ENCODE measurements around the gene SPATC1L. TPM values are rescaled to one million over a fixed set of nuclear protein-coding genes. Genes with fewer than 3 reads are reported as not detected.

Gene SPATC1L
- total RNA-seq, 2 donors from 2014 or later: 2.6 to 12.9 TPM

DNA sequence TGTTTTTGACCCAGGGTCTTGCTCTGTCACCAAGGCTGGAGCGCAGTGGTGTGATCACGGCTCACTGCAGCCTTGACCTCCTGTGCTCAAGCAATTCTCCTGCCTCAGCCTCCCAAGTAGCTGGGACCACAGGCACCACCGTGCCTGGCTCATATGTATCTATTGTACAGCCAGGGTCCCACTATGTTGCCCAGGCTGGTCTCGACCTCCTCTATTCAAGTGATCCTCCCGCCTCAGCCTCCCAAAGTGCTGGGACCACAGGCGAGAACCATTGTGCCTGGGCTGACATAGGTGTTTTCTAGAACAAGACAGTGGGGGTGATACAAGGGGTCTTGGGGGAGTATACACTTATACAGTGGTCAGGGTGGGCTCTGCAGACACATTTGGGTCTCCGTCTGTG lies 46.4 kb downstream of the SPATC1L start:
- H3K36me3 Mint-ChIP-seq (ENCODE audit: insufficient read depth in 2 of 2): no peaks in the 10 kb centered on the region
- ATAC-seq (replicated peaks in 1 of 2) (no peak), DNase-seq (no peak)
- no peak overlapping the region for H3K4me3 Mint-ChIP-seq
- H3K27me3 Mint-ChIP-seq (ENCODE audit: low read depth): peaks cover 10% of the 10 kb centered on the region
- H3K9me3 Mint-ChIP-seq: no peaks in the 10 kb centered on the region
- H3K27ac Mint-ChIP-seq: no peak overlapping the region
- no peaks in the 10 kb centered on the region for H3K4me1 Mint-ChIP-seq (ENCODE audit: low read depth)

DNA sequence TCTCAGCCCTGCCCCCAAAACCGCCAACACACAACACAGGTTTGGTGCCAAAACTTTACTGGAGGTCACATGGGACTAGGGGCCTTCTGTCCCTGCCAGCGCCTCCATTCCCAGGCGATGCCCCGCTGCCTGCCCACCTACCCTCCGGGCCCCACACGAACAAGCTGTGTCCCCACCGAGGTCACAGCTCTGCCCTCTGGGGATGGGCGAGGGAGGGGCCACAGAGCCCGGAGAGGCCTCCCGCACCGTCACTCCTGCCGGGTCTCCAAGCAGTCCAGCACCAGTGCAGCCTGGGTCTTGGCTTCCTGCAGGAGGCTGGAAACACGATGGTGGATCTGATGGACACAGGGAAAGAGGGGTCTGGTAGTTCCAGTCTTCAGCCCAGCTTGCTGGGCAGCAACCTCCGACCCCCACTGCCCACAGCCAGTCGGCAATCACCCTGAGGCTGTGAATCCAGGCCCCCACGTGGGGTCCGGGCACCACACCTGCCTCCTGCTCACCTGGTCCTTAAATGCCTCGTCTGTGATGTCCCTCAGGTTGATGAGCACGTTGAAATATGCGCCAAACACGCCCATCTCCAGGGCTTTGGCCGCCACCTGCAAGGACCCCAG lies 47.4 kb downstream of the SPATC1L start:
- Mint-ChIP-seq H3K4me1 (ENCODE audit: low read depth) (no peaks in the 10 kb centered on the region), H3K27ac (no peak overlapping the region), H3K27me3 (ENCODE audit: low read depth) (peaks cover 10% of the 10 kb centered on the region), H3K9me3 (no peaks in the 10 kb centered on the region), H3K4me3 (no peak overlapping the region), H3K36me3 (ENCODE audit: insufficient read depth in 2 of 2) (no peaks in the 10 kb centered on the region)
- no peak for ATAC-seq (replicated peaks in 1 of 2)
- no peak for DNase-seq

DNA sequence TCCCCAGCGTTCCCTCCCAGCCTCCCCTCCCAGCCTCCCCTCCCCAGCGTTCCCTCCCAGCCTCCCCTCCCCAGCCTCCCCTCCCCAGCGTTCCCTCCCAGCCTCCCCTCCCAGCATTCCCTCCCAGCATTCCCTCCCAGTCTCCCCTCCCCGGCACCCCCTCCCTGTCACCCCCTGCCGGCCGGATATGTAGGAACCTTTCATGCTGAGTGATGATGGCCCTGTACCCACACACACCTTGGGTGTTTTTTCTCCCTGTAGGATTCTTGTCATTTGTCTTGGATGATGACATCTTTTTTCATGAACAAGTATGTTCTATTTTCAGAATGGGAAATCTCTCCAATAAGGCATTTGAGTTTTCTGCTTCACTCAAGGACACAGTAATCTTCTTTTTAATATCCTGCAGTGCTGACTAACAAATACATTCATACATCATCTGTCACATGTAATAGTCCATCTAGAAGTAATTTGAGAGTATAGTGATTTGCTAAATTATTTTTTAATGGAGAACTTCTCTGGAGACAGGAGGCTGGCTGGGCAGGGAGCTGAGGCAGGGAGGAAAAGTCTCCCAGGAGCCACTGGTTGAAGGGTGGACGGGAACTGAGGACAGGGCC lies 48.4 kb downstream of the SPATC1L start:
- ATAC-seq (replicated peaks in 1 of 2) (no peak), DNase-seq (no peak)
- H3K4me1 Mint-ChIP-seq (ENCODE audit: low read depth): no peaks in the 10 kb centered on the region
- H3K4me3 Mint-ChIP-seq: no peak overlapping the region
- H3K36me3 Mint-ChIP-seq (ENCODE audit: insufficient read depth in 2 of 2): no peaks in the 10 kb centered on the region
- H3K27ac Mint-ChIP-seq: no peak overlapping the region
- H3K27me3 Mint-ChIP-seq (ENCODE audit: low read depth): peaks cover 10% of the 10 kb centered on the region
- H3K9me3 Mint-ChIP-seq: no peaks in the 10 kb centered on the region

DNA sequence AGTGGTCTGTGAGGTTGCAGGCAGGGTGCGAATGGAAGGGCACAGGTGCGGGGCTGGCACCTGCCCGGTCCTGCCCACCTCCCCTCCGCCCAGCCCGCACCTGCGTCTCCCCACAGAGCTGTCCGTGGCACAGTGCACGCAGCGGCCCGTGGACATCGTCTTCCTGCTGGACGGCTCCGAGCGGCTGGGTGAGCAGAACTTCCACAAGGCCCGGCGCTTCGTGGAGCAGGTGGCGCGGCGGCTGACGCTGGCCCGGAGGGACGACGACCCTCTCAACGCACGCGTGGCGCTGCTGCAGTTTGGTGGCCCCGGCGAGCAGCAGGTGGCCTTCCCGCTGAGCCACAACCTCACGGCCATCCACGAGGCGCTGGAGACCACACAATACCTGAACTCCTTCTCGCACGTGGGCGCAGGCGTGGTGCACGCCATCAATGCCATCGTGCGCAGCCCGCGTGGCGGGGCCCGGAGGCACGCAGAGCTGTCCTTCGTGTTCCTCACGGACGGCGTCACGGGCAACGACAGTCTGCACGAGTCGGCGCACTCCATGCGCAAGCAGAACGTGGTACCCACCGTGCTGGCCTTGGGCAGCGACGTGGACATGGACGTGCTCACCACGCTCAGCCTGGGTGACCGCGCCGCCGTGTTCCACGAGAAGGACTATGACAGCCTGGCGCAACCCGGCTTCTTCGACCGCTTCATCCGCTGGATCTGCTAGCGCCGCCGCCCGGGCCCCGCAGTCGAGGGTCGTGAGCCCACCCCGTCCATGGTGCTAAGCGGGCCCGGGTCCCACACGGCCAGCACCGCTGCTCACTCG lies 52.2 kb downstream of the SPATC1L start:
- no peak for ATAC-seq (replicated peaks in 1 of 2)

DNA sequence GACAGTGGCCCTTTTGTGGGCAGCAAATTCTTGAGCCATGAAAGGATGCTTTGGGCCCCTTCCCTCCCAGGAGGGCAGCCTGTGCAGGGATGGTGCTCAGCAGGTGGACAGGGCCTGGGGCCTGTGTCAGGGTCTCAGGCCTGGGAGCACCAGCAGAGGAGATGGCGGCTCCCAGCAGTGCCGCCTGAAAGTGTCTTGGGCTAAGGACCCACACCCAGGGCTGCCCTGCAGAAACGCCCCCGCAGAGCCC lies 52.7 kb downstream of the SPATC1L start:
- H3K4me3 Mint-ChIP-seq: no peak overlapping the region
- DNase-seq (no peak), ATAC-seq (replicated peaks in 1 of 2) (no peak)
- no peaks in the 10 kb centered on the region for H3K36me3 Mint-ChIP-seq (ENCODE audit: insufficient read depth in 2 of 2)
- H3K4me1 Mint-ChIP-seq (ENCODE audit: low read depth): no peaks in the 10 kb centered on the region
- H3K27me3 Mint-ChIP-seq (ENCODE audit: low read depth): no peaks in the 10 kb centered on the region
- H3K9me3 Mint-ChIP-seq: no peaks in the 10 kb centered on the region
- H3K27ac Mint-ChIP-seq: no peak overlapping the region

More for the DNA sequence above, 52.2 kb downstream of the SPATC1L start:
- Mint-ChIP-seq H3K36me3 (ENCODE audit: insufficient read depth in 2 of 2) (no peaks in the 10 kb centered on the region), H3K4me3 (no peak overlapping the region), H3K27me3 (ENCODE audit: low read depth) (no peaks in the 10 kb centered on the region), H3K9me3 (no peaks in the 10 kb centered on the region), H3K4me1 (ENCODE audit: low read depth) (no peaks in the 10 kb centered on the region), H3K27ac (no peak overlapping the region)
- no peak for DNase-seq

DNA sequence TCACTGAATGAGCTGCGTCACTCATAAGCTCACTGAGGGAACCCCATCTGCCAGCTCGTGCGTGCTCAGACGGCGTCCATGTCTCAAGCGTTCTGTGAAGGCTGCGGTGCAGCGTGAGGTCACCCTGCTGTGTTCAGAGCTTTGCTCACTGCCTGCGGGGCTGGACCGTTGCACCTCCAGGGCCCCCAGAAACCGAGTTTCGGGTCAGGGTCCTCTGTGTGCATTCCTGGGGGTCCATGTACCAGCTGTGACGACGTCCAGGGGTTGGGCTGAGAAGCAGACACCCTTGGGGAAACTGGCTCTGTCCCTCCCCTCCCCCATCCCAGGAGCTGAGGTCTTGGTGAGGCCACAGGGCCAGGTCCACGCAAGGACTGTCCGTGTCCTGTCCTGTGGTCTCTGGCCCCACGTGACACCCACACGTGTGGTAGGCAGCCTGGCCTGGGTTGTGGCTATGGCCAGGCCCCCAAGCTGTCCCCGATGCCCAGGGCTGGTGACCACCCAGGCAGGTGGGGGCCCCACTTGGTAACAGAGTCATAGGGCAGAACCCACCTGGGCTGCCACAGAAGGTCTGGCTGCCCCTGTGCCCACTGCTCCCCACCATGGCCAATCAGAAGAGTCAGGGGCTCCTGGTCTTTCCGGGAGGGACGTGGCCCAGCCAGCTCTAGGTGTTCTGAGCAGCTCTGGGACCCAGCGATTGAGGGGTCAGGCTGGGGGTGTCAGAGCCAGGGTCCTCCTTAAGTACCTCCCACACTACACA lies 53.2 kb downstream of the SPATC1L start:
- H3K27me3 Mint-ChIP-seq (ENCODE audit: low read depth): no peaks in the 10 kb centered on the region
- no peak for DNase-seq
- H3K27ac Mint-ChIP-seq: no peak overlapping the region
- H3K4me1 Mint-ChIP-seq (ENCODE audit: low read depth): no peaks in the 10 kb centered on the region
- no peaks in the 10 kb centered on the region for H3K9me3 Mint-ChIP-seq
- H3K36me3 Mint-ChIP-seq (ENCODE audit: insufficient read depth in 2 of 2): no peaks in the 10 kb centered on the region
- no peak for ATAC-seq (replicated peaks in 1 of 2)
- no peak overlapping the region for H3K4me3 Mint-ChIP-seq

DNA sequence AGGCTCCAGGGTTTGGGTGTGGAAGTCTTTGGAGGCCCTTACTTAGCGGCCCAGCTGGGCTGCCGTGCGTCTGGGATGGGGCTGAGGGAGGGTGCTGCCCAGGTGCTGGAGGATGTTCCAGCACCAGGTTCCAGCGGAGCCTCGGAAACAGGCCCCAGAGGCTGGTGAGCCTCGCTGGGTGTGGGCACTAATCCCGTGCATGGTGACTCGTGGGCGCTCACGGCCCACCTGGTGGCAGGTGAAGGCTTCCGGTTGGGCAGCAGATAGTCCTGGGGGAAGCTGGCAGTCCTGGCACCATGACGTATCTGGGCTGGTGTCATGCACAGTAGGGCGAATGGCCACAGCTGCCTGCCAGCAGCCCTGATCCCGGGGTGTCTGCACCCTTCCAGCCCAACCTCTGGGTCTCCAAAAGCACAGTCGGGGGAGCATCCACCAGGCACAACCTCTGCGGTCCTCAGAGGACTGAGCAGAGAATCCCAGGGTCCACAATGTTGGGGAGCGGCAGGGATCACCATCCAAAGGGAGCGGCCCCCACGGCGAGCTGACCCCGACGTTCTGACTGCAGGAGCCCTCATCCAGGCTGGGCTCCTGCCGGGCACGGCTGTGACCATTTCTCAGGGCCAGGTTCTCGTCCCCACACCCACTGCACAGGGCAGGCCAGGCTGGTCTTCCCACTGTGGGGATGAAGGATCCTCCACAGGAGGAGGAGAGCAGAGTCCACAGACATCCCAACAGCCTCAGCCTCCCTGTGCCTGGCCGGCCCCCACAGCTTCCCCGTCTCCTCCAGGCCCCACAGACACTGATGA lies 54.2 kb downstream of the SPATC1L start:
- Mint-ChIP-seq H3K36me3 (ENCODE audit: insufficient read depth in 2 of 2) (no peaks in the 10 kb centered on the region), H3K4me3 (no peak overlapping the region), H3K27ac (no peak overlapping the region), H3K4me1 (ENCODE audit: low read depth) (no peaks in the 10 kb centered on the region), H3K9me3 (no peaks in the 10 kb centered on the region), H3K27me3 (ENCODE audit: low read depth) (no peaks in the 10 kb centered on the region)
- no peak for DNase-seq
- no peak for ATAC-seq (replicated peaks in 1 of 2)

DNA sequence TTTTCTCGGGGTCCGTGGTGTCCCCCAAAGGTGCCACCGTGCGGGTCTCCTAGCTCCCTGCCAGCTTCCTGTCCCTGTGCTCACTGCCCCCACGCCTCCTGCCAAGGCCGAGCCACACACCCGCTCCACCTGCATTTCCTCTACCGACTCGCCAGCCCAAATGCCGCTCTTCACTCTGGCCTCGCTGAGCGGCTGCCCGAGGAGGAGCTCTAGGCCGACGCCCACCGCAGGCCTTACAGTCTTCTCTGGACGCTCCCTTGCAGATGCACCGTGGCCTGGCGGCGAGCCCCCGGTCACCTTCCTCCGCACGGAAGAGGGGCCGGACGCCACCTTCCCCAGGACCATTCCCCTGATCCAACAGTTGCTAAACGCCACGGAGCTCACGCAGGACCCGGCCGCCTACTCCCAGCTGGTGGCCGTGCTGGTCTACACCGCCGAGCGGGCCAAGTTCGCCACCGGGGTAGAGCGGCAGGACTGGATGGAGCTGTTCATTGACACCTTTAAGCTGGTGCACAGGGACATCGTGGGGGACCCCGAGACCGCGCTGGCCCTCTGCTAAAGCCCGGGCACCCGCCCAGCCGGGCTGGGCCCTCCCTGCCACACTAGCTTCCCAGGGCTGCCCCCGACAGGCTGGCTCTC lies 55.2 kb downstream of the SPATC1L start:
- DNase-seq: no peak
- no peak for ATAC-seq (replicated peaks in 1 of 2)
- Mint-ChIP-seq H3K27ac (no peak overlapping the region), H3K36me3 (ENCODE audit: insufficient read depth in 2 of 2) (no peaks in the 10 kb centered on the region), H3K4me1 (ENCODE audit: low read depth) (no peaks in the 10 kb centered on the region), H3K27me3 (ENCODE audit: low read depth) (no peaks in the 10 kb centered on the region), H3K9me3 (no peaks in the 10 kb centered on the region), H3K4me3 (no peak overlapping the region)

DNA sequence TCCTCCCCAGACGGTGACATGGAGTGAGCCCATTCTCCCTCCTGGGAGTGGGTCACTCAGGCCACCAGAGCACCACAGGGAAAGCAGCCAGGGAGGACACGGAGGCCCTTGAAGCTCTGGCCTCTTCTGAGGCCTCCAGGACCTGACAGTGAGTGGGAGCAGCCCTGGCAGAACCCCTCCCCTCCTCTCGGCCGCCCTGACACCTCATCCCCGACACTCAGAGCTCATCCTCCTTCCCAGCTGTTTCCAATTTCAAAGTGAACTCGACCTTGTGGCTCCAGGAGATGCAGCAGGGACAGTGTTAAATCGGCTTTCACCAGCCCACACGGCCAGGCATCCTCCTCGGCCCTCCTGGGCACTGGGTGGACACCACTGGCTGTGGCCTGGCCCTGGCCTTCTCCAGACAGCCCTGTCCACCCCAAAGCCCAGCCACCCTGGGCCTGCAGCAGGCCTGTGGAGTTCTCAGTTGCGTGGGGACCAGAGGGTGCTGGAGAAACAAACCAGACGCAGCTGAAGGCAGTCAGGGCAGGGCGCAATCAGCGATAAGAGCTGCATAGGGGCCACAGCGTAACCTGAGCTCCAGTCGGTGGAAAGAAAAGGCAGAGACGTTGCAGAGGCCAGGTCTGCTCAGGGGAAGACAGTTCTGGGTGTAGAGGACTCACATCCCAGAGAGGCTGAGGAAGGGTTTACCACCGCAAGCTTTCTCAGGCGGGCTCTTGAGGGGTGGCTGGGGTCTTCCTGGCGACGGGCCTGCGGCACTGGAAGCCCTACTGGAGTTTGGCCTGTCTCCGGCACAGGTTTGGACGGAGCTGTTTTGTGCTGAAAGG lies 55.9 kb downstream of the SPATC1L start:
- H3K4me1 Mint-ChIP-seq (ENCODE audit: low read depth): no peaks in the 10 kb centered on the region
- H3K36me3 Mint-ChIP-seq (ENCODE audit: insufficient read depth in 2 of 2): no peaks in the 10 kb centered on the region
- no peak overlapping the region for H3K4me3 Mint-ChIP-seq
- no peak for ATAC-seq (replicated peaks in 1 of 2)
- H3K27ac Mint-ChIP-seq: no peak overlapping the region
- no peaks in the 10 kb centered on the region for H3K27me3 Mint-ChIP-seq (ENCODE audit: low read depth)
- peaks cover 0 to 3% of the 10 kb centered on the region in 2 donors for H3K9me3 Mint-ChIP-seq
- DNase-seq: no peak

DNA sequence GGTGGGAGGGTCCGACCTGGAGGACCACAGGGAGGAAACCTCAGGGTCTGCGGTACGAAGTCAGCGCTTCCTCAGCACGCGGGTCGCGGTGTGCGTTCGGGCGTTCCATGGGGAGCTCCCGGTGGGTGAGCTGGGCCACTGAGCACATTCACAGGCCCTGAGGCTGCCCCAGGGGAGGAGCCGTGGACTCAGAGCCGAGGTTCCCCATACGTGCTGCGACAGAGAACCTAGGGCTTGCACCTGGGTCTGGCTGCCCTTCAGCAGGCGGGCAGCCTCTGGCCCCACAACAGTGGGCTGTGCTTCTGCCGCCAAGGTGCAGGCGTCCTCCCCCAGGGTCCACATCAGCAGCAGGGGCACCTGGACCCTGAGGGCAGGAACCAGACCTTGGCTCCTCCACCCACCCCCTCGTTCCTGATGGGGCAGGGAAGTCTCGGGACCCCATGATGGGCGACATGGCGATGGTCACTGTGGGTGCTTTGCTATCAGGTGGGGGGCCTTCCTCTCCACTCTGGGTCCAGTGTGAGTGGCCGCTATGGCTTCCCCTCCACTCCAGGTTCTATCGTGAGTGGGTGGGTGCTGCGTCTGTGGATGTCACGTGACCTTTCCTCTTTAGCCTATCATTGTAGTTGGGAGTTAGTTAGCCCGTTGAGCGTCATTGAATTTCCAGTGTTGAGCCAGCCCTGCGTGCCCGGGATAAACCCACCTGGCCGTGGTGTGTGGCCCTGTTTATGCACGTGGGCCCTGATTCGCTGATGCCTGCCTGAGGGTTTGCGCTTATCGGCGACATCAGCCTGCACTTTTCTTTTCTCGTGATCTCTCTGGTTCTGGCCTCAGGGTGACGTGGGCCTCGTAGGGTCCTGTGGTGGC lies 56.8 kb downstream of the SPATC1L start:
- DNase-seq: peak in 1 of 2 donors; percentile 0
- no peaks in the 10 kb centered on the region for H3K4me1 Mint-ChIP-seq (ENCODE audit: low read depth)
- H3K9me3 Mint-ChIP-seq: peaks cover 0 to 3% of the 10 kb centered on the region in 2 donors
- H3K27ac Mint-ChIP-seq: no peak overlapping the region
- no peak overlapping the region for H3K4me3 Mint-ChIP-seq
- ATAC-seq (replicated peaks in 1 of 2): no peak
- H3K27me3 Mint-ChIP-seq (ENCODE audit: low read depth): no peaks in the 10 kb centered on the region
- no peaks in the 10 kb centered on the region for H3K36me3 Mint-ChIP-seq (ENCODE audit: insufficient read depth in 2 of 2)
